Fibroblast of lung (primary cell): ENCODE measurements around the gene RELL2. TPM values are rescaled to one million over a fixed set of nuclear protein-coding genes. Genes with fewer than 3 reads are reported as not detected.
A peak's percentile ranks its signal among the peaks of the same experiment; 100 is the strongest.

Experiments
- DNase-seq, 2 donors: peaks; one replicate each; pipeline versions ENCODE4 v3.0.0 to v3.0.0-alpha.2; 2010; ENCODE audit warnings: low read depth in 2 of 2
- H2AFZ ChIP-seq: 2 replicates; pipeline ENCODE4 v1.5.1; 2012; ENCODE audit warnings: low read length, control low read depth, inconsistent platforms
- H3K27ac ChIP-seq: 2 replicates; pipeline ENCODE4 v1.5.1; 2011; ENCODE audit warnings: low read length, control low read depth; ENCODE audit not compliant: insufficient read depth
- H3K27me3 ChIP-seq: 2 replicates; pipeline ENCODE4 v1.5.1; 2011; ENCODE audit warnings: mild to moderate bottlenecking, low read length; ENCODE audit not compliant: control insufficient read depth, insufficient read depth
- H3K36me3 ChIP-seq: 2 replicates; pipeline ENCODE4 v1.5.1; 2011; ENCODE audit warnings: low read length; ENCODE audit not compliant: control insufficient read depth, insufficient read depth
- H3K4me1 ChIP-seq: 2 replicates; pipeline ENCODE4 v1.5.1; 2011; ENCODE audit warnings: low read length; ENCODE audit not compliant: control insufficient read depth, insufficient read depth; ENCODE audit errors: extremely low read depth
- H3K4me2 ChIP-seq: 2 replicates; pipeline ENCODE4 v1.5.1; 2011; ENCODE audit warnings: low read length, control low read depth; ENCODE audit not compliant: insufficient read depth; ENCODE audit errors: extremely low read depth
- H3K4me3 ChIP-seq, 4 experiments: fragments of 200-600 bp in 1 of 4; sonication (generic) in 1 of 4; replicated peaks in 1 of 4; 2 replicates each; pipeline ENCODE4 v1.5.1; 2011 to 2016; ENCODE audit warnings: low read length in 4 of 4, low read depth in 3 of 4, mild to moderate bottlenecking in 3 of 4, control low read depth in 2 of 4, inconsistent platforms in 1 of 4, mixed read lengths in 1 of 4; ENCODE audit not compliant: insufficient read depth in 1 of 4; ENCODE audit errors: control extremely low read depth in 1 of 4
- H3K79me2 ChIP-seq: 2 replicates; pipeline ENCODE4 v1.5.1; 2012; ENCODE audit warnings: mild to moderate bottlenecking, low read length, inconsistent platforms; ENCODE audit not compliant: control insufficient read depth, insufficient read depth
- H3K9ac ChIP-seq: 2 replicates; pipeline ENCODE4 v1.5.1; 2011; ENCODE audit warnings: mild to moderate bottlenecking, low read length, control low read depth; ENCODE audit not compliant: insufficient read depth
- H3K9me3 ChIP-seq: 2 replicates; pipeline ENCODE4 v1.5.1; 2012; ENCODE audit warnings: low read depth, low read length; ENCODE audit not compliant: control insufficient read depth, insufficient read depth
- H4K20me1 ChIP-seq: 2 replicates; pipeline ENCODE4 v1.5.1; 2011; ENCODE audit warnings: low read length; ENCODE audit not compliant: control insufficient read depth, insufficient read depth; ENCODE audit errors: extremely low read depth
- CTCF ChIP-seq, 2 donors: IDR thresholded peaks in 1 of 2; conservative IDR thresholded peaks in 1 of 2; 1 replicate in 1 of 2; 2 replicates in 1 of 2; pipeline ENCODE4 v1.5.1; 2011 to 2012; ENCODE audit warnings: low read length in 2 of 2, control low read depth in 1 of 2, inconsistent platforms in 1 of 2, low read depth in 1 of 2, mild to moderate bottlenecking in 1 of 2
- EZH2 ChIP-seq: IDR thresholded peaks from 2 replicates; pipeline ENCODE4 v1.5.1; 2012; ENCODE audit warnings: low read length, control low read depth, mild to moderate bottlenecking; ENCODE audit errors: missing control alignments
- polyA plus RNA-seq, 2 donors: library from polyadenylated mRNA; depleted of rRNA in 1 of 2; stranded (reverse) in 1 of 2; unstranded in 1 of 2; fragments of >200 nt; gene quantifications; 2 replicates each; pipeline ENCODE4 v1.2.1, GENCODE V29; 2011 to 2012; ENCODE audit warnings: missing spikeins in 1 of 2
- total RNA-seq: library from RNA; depleted of rRNA; stranded (reverse); fragments of >200 nt; gene quantifications from 2 replicates; pipeline ENCODE4 v1.2.1, GENCODE V29; 2014

Gene RELL2
- total and polyA plus RNA-seq, 2 donors (not counting 1 experiment from before 2014, with no cell fraction given) = 3.0 to 3.7 TPM

- Histone ChIP-seq H3K4me3 (no peak overlapping the region), H3K79me2 (no peaks in the 10 kb centered on the region), H4K20me1 (no peaks in the 10 kb centered on the region), H3K4me2 (no peak overlapping the region), H3K27me3 (no peaks in the 10 kb centered on the region), H3K9ac (no peak overlapping the region), H3K9me3 (no peaks in the 10 kb centered on the region), H3K4me1 (peaks cover 6% of the 10 kb centered on the region), H3K27ac (no peak overlapping the region), H3K36me3 (peaks cover 14% of the 10 kb centered on the region), H2AFZ (no peak overlapping the region)
- TF ChIP-seq CTCF (conservative IDR thresholded peaks at IDR 0.05 in 1 of 2, IDR thresholded peaks at IDR 0.05 in 1 of 2; ENCODE audit: low read depth in 1 of 2, low read length in 2 of 2) = no peak
- TF ChIP-seq EZH2 = no peak
- no peak for DNase-seq
Observed at GRCh38 chr5:141649972-141650371, 13.2 kb downstream of the RELL2 start.

- peak; percentile 69 to 76 for DNase-seq
- Histone ChIP-seq H3K27me3 (no peaks in the 10 kb centered on the region), H3K36me3 (peaks cover 8% of the 10 kb centered on the region), H3K4me2 (peak within 1 kb of the TSS; percentile 92), H3K27ac (no peak within 1 kb of the TSS), H3K9me3 (no peaks in the 10 kb centered on the region), H3K4me3 (peak within 1 kb of the TSS; percentile 54 to 81 (median 77)), H3K4me1 (peaks cover 6% of the 10 kb centered on the region), H3K9ac (peak within 1 kb of the TSS; percentile 51), H2AFZ (peak within 1 kb of the TSS; percentile 83), H3K79me2 (no peaks in the 10 kb centered on the region), H4K20me1 (no peaks in the 10 kb centered on the region)
- TF ChIP-seq EZH2 = no peak
Observed at GRCh38 chr5:141650851-141651727, 14.3 kb downstream of the RELL2 start, which contains the start of gene FCHSD1. TSS of gene FCHSD1 (minus strand) at chr5:141651418. CDS start at chr5:141651368, 50 bp downstream.

GRCh38 chr5:141651728-141652105 lies 14.9 kb downstream of the RELL2 start:
- TF ChIP-seq CTCF (conservative IDR thresholded peaks at IDR 0.05 in 1 of 2, IDR thresholded peaks at IDR 0.05 in 1 of 2; ENCODE audit: low read depth in 1 of 2, low read length in 2 of 2) (no peak), EZH2 (no peak)
- Histone ChIP-seq H3K4me3 (peak overlapping the region in 3 of 4 experiments; percentile 54 to 81 (median 55)), H4K20me1 (no peaks in the 10 kb centered on the region), H3K27ac (no peak overlapping the region), H3K79me2 (no peaks in the 10 kb centered on the region), H3K36me3 (peaks cover 7% of the 10 kb centered on the region), H3K27me3 (no peaks in the 10 kb centered on the region), H3K4me2 (no peak overlapping the region), H2AFZ (no peak overlapping the region), H3K4me1 (peaks cover 6% of the 10 kb centered on the region), H3K9ac (no peak overlapping the region), H3K9me3 (no peaks in the 10 kb centered on the region)
- no peak for DNase-seq
